WTC11 (cell line): Measurements from ENCODE around the gene CLDN2. TPM values are rescaled to one million over a fixed set of nuclear protein-coding genes. Genes with fewer than 3 reads are reported as not detected.
A peak's percentile ranks its signal among the peaks of the same experiment; 100 is the strongest.

Experiments
- ATAC-seq: fragments of 200-7000 bp; cut with Tn5 transposase; 2 replicates; pipeline ENCODE4 v1.10.0; 2021; ENCODE audit warnings: mild to moderate bottlenecking, moderate library complexity
- CTCF ChIA-PET: fragments of 300-600 bp; sonication (Branson Sonifier 250); formaldehyde crosslinking; loops from one replicate; lab custom pipeline; 2021; ENCODE audit warnings: antibody characterized with exemption; lab: Charles Lee
- POLR2A ChIA-PET: fragments of 350-600 bp; sonication (Branson Sonifier 250); formaldehyde crosslinking; loops from one replicate; lab custom pipeline; 2021; ENCODE audit warnings: antibody characterized with exemption; lab: Charles Lee
- DNase-seq: peaks from one replicate; pipeline ENCODE4 v3.0.0; 2021; ENCODE audit warnings: low spot score
- H3K27ac Mint-ChIP-seq: 2 replicates; pipeline ENCODE4 v1.8.0; 2021; ENCODE audit warnings: mixed read lengths
- H3K27me3 Mint-ChIP-seq: 2 replicates; pipeline ENCODE4 v1.8.0; 2021; ENCODE audit warnings: low read depth, mild to moderate bottlenecking, moderate library complexity, mixed read lengths
- H3K36me3 Mint-ChIP-seq: 2 replicates; pipeline ENCODE4 v1.8.0; 2021; ENCODE audit warnings: mixed read lengths
- H3K4me1 Mint-ChIP-seq: 2 replicates; pipeline ENCODE4 v1.8.0; 2022; ENCODE audit warnings: mixed read lengths
- H3K4me3 Mint-ChIP-seq: 2 replicates; pipeline ENCODE4 v1.8.0; 2021; ENCODE audit warnings: mild to moderate bottlenecking, moderate library complexity, mixed read lengths
- H3K9me3 Mint-ChIP-seq: 2 replicates; pipeline ENCODE4 v1.8.0; 2021; ENCODE audit warnings: mixed read lengths
- CREB1 ChIP-seq: sonication (generic); formaldehyde crosslinking; IDR thresholded peaks from 2 replicates; pipeline ENCODE4 v1.8.0; 2023; ENCODE audit warnings: mild to moderate bottlenecking, missing genetic modification reagents
- CREM ChIP-seq: sonication (generic); formaldehyde crosslinking; IDR thresholded peaks from 2 replicates; pipeline ENCODE4 v1.8.1; 2022; ENCODE audit warnings: mild to moderate bottlenecking, missing genetic modification reagents, moderate library complexity
- GABPB1 ChIP-seq: sonication (generic); formaldehyde crosslinking; IDR thresholded peaks from 2 replicates; pipeline ENCODE4 v1.8.1; 2023; ENCODE audit warnings: mild to moderate bottlenecking, missing genetic modification reagents
- GRHL2 ChIP-seq: fragments of 250-450 bp; sonication (Bioruptor Pico); IDR thresholded peaks from 2 replicates; pipeline ENCODE4 v1.8.0; 2022; ENCODE audit warnings: mild to moderate bottlenecking, moderate library complexity; ENCODE audit not compliant: insufficient replicate concordance, severe bottlenecking
- JAZF1 ChIP-seq: fragments of 250-450 bp; sonication (Bioruptor Pico); IDR thresholded peaks from 2 replicates; pipeline ENCODE4 v1.9.0; 2021; ENCODE audit warnings: moderate library complexity, mild to moderate bottlenecking, inconsistent platforms
- NFATC4 ChIP-seq: fragments of 250-450 bp; sonication (Bioruptor Pico); IDR thresholded peaks from 2 replicates; pipeline ENCODE4 v1.9.0; 2021; ENCODE audit warnings: mild to moderate bottlenecking
- NR1H2 ChIP-seq: sonication (generic); formaldehyde crosslinking; IDR thresholded peaks from 2 replicates; pipeline ENCODE4 v1.9.0; 2021; ENCODE audit warnings: mild to moderate bottlenecking, moderate library complexity, missing genetic modification reagents
- NR2C2 ChIP-seq: sonication (generic); formaldehyde crosslinking; IDR thresholded peaks from 2 replicates; pipeline ENCODE4 v1.8.0; 2022; ENCODE audit warnings: mild to moderate bottlenecking, missing genetic modification reagents
- OVOL2 ChIP-seq: fragments of 250-450 bp; sonication (Bioruptor Pico); IDR thresholded peaks from 2 replicates; pipeline ENCODE4 v1.9.0; 2021; ENCODE audit warnings: mild to moderate bottlenecking, borderline replicate concordance
- SOX15 ChIP-seq: fragments of 250-450 bp; sonication (Bioruptor Pico); IDR thresholded peaks from 2 replicates; pipeline ENCODE4 v1.9.0; 2021; ENCODE audit warnings: mild to moderate bottlenecking
- TEAD1 ChIP-seq: sonication (generic); formaldehyde crosslinking; IDR thresholded peaks from 2 replicates; pipeline ENCODE4 v1.8.0; 2022; ENCODE audit warnings: mild to moderate bottlenecking, missing genetic modification reagents
- ZNF232 ChIP-seq: sonication (generic); formaldehyde crosslinking; IDR thresholded peaks from 2 replicates; pipeline ENCODE4 v1.8.0; 2022; ENCODE audit warnings: mild to moderate bottlenecking, missing genetic modification reagents
- ZNF423 ChIP-seq: fragments of 250-450 bp; sonication (Bioruptor Pico); IDR thresholded peaks from 2 replicates; pipeline ENCODE4 v2.1.2; 2022; ENCODE audit warnings: mild to moderate bottlenecking, moderate library complexity
- total RNA-seq: library from RNA; stranded (reverse); gene quantifications from 3 replicates; pipeline ENCODE4 v1.2.3, GENCODE V29; 2021
- TF ChIP-seq, protein P1 (sequence below): fragments of 200-600 bp; IDR thresholded peaks from 2 replicates; pipeline ENCODE4 v1.8.0; 2022; ENCODE audit warnings: antibody characterized with exemption
- TF ChIP-seq, protein P2 (sequence below): sonication (generic); formaldehyde crosslinking; IDR thresholded peaks from 2 replicates; pipeline ENCODE4 v1.8.0; 2023; ENCODE audit warnings: mild to moderate bottlenecking, missing genetic modification reagents
- TF ChIP-seq, protein P3 (sequence below): sonication (generic); formaldehyde crosslinking; IDR thresholded peaks from 2 replicates; pipeline ENCODE4 v1.8.1; 2022; ENCODE audit warnings: mild to moderate bottlenecking, missing genetic modification reagents, moderate library complexity, borderline replicate concordance
- TF ChIP-seq, protein P4 (sequence below): fragments of 250-450 bp; sonication (Bioruptor Pico); IDR thresholded peaks from 2 replicates; pipeline ENCODE4 v1.9.0; 2021; ENCODE audit warnings: mild to moderate bottlenecking
- TF ChIP-seq, protein P5 (sequence below): fragments of 250-450 bp; sonication (Bioruptor Pico); conservative IDR thresholded peaks from 2 replicates; pipeline ENCODE4 v1.9.0; 2021; ENCODE audit warnings: mild to moderate bottlenecking
- TF ChIP-seq, protein P6 (sequence below): sonication (generic); formaldehyde crosslinking; conservative IDR thresholded peaks from 2 replicates; pipeline ENCODE4 v1.8.1; 2022; ENCODE audit warnings: mild to moderate bottlenecking, missing genetic modification reagents
- TF ChIP-seq, protein P7 (sequence below): sonication (generic); formaldehyde crosslinking; IDR thresholded peaks from 2 replicates; pipeline ENCODE4 v1.8.1; 2022; ENCODE audit warnings: low read depth, missing genetic modification reagents, borderline replicate concordance
- TF ChIP-seq, protein P8 (sequence below): sonication (generic); formaldehyde crosslinking; IDR thresholded peaks from 2 replicates; pipeline ENCODE4 v1.8.1; 2023; ENCODE audit warnings: mild to moderate bottlenecking, missing genetic modification reagents, borderline replicate concordance

The CLDN2 gene
- total RNA-seq, 1 experiment from 2014 or later = 0.11 TPM

DNA sequence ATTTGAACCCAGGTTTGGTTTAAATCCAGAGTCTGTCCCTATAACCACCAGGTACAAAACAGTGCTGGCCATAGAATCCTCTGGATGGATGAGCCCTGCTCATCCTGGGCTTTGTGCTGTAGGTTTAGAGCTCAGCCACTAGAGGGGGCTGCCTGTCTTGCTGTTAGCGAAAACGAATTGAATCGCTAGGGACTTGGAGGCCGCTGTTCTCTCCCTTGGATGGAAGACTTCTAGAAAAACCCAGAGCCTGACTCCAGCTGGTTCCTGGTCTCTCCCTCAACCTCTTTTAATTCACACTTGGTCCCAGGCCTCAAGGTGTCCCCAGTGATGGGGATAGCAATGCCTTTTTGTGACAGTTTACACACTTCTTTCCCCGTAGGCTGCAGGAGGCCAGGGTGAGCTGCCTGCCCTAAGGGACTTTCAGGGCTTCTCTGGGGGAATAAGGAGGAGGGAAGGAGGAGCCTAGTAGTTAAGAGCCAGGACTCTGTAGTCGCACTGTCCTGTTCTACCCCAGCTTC lies 25.8 kb upstream of the CLDN2 start:
- Mint-ChIP-seq H3K27me3 (no peaks in the 10 kb centered on the region), H3K27ac (no peak overlapping the region), H3K4me1 (peaks cover 10% of the 10 kb centered on the region), H3K9me3 (no peaks in the 10 kb centered on the region), H3K36me3 (no peaks in the 10 kb centered on the region), H3K4me3 (no peak overlapping the region)
- POLR2A ChIA-PET = no interaction called here
- ATAC-seq = peak; percentile 89
- no peak for TF ChIP-seq CREM (CRISPR knock-in tag)
- TF ChIP-seq, protein P1, sequence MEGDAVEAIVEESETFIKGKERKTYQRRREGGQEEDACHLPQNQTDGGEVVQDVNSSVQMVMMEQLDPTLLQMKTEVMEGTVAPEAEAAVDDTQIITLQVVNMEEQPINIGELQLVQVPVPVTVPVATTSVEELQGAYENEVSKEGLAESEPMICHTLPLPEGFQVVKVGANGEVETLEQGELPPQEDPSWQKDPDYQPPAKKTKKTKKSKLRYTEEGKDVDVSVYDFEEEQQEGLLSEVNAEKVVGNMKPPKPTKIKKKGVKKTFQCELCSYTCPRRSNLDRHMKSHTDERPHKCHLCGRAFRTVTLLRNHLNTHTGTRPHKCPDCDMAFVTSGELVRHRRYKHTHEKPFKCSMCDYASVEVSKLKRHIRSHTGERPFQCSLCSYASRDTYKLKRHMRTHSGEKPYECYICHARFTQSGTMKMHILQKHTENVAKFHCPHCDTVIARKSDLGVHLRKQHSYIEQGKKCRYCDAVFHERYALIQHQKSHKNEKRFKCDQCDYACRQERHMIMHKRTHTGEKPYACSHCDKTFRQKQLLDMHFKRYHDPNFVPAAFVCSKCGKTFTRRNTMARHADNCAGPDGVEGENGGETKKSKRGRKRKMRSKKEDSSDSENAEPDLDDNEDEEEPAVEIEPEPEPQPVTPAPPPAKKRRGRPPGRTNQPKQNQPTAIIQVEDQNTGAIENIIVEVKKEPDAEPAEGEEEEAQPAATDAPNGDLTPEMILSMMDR = peak; percentile 57
- CTCF ChIA-PET = interaction anchor here (0.9 to 3.8 kb wide), 22 partner anchors 9 to 881 kb away, joined by 3 to 54 read pairs (median 4); partner anchors contain the start of genes CLDN2, RBM41, RIPPLY1 and TSC22D3
- DNase-seq = peak; percentile 52

DNA sequence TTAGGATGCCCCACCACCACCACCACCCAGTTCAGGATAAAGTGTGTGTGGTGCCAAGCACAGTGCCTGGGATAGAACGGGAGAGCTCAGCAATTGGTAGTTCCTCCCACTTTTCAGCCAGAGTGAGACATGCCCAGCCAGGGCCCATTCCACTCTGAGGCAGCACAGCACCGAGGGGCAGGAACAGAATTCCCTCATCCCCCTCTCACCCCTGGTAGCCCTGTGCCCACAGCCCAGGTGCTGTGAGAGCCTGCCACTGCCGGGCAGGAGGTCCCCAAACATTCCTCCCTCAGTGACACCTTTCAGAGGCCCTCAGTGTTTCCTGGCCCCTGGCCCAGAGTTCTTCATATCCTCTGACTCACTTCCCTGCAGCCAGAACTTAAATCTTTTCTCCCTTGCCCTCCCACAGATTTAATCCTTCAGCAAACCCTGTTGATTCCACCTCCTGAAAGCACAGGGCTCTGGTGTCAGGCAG lies 25.2 kb upstream of the CLDN2 start:
- DNase-seq = no peak

More for the DNA sequence above, 25.2 kb upstream of the CLDN2 start:
- H3K27ac Mint-ChIP-seq = no peak overlapping the region
- TF ChIP-seq GRHL2 (no peak), CREB1 (CRISPR knock-in tag) (no peak), ZNF232 (no peak), GABPB1 (CRISPR knock-in tag) (no peak), OVOL2 (no peak), TEAD1 (CRISPR knock-in tag) (no peak), SOX15 (CRISPR knock-in tag) (no peak), NR1H2 (CRISPR knock-in tag) (no peak), ZNF423 (CRISPR knock-in tag) (no peak), NFATC4 (no peak), NR2C2 (no peak), JAZF1 (CRISPR knock-in tag) (no peak)
- TF ChIP-seq, protein P2, sequence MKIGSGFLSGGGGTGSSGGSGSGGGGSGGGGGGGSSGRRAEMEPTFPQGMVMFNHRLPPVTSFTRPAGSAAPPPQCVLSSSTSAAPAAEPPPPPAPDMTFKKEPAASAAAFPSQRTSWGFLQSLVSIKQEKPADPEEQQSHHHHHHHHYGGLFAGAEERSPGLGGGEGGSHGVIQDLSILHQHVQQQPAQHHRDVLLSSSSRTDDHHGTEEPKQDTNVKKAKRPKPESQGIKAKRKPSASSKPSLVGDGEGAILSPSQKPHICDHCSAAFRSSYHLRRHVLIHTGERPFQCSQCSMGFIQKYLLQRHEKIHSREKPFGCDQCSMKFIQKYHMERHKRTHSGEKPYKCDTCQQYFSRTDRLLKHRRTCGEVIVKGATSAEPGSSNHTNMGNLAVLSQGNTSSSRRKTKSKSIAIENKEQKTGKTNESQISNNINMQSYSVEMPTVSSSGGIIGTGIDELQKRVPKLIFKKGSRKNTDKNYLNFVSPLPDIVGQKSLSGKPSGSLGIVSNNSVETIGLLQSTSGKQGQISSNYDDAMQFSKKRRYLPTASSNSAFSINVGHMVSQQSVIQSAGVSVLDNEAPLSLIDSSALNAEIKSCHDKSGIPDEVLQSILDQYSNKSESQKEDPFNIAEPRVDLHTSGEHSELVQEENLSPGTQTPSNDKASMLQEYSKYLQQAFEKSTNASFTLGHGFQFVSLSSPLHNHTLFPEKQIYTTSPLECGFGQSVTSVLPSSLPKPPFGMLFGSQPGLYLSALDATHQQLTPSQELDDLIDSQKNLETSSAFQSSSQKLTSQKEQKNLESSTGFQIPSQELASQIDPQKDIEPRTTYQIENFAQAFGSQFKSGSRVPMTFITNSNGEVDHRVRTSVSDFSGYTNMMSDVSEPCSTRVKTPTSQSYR (CRISPR knock-in tag) = no peak
- TF ChIP-seq, protein P3, sequence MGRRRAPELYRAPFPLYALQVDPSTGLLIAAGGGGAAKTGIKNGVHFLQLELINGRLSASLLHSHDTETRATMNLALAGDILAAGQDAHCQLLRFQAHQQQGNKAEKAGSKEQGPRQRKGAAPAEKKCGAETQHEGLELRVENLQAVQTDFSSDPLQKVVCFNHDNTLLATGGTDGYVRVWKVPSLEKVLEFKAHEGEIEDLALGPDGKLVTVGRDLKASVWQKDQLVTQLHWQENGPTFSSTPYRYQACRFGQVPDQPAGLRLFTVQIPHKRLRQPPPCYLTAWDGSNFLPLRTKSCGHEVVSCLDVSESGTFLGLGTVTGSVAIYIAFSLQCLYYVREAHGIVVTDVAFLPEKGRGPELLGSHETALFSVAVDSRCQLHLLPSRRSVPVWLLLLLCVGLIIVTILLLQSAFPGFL (CRISPR knock-in tag) = no peak
- TF ChIP-seq, protein P4, sequence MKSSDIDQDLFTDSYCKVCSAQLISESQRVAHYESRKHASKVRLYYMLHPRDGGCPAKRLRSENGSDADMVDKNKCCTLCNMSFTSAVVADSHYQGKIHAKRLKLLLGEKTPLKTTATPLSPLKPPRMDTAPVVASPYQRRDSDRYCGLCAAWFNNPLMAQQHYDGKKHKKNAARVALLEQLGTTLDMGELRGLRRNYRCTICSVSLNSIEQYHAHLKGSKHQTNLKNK (CRISPR knock-in tag) = no peak
- TF ChIP-seq, protein P5, sequence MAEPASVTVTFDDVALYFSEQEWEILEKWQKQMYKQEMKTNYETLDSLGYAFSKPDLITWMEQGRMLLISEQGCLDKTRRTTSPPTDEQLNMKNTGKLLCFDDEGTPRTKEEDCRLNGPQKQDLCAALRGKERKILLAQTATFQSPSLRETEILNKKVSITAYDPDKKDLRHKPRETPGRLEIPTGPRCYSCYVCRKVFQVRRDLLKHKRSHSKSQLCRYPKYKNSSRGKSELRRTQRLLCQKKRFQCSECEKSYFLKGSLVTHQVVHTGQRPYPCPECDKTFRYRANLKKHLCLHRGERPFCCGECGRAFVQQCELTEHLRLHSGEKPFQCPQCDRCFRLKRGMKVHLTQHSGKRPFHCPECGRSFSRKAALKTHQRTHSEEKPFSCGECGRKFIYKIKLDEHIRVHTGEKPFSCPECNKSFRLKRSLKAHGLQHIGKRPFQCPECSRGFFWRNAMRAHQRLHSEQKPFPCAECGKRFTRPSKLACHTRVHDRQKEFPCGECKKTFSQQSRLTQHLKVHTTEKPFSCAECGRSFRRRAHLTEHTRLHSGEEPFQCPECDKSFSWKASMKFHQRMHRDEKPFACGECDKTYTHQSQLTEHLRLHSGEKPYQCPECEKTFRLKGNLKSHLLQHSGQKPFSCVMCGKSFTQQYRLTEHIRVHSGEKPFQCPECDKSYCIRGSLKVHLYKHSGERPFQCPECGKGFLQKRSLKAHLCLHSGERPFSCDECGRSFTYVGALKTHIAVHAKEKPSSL (CRISPR knock-in tag) = no peak
- TF ChIP-seq, protein P6, sequence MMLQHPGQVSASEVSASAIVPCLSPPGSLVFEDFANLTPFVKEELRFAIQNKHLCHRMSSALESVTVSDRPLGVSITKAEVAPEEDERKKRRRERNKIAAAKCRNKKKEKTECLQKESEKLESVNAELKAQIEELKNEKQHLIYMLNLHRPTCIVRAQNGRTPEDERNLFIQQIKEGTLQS (CRISPR knock-in tag) = no peak
- TF ChIP-seq, protein P7, sequence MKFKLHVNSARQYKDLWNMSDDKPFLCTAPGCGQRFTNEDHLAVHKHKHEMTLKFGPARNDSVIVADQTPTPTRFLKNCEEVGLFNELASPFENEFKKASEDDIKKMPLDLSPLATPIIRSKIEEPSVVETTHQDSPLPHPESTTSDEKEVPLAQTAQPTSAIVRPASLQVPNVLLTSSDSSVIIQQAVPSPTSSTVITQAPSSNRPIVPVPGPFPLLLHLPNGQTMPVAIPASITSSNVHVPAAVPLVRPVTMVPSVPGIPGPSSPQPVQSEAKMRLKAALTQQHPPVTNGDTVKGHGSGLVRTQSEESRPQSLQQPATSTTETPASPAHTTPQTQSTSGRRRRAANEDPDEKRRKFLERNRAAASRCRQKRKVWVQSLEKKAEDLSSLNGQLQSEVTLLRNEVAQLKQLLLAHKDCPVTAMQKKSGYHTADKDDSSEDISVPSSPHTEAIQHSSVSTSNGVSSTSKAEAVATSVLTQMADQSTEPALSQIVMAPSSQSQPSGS (CRISPR knock-in tag) = no peak
- TF ChIP-seq, protein P8, sequence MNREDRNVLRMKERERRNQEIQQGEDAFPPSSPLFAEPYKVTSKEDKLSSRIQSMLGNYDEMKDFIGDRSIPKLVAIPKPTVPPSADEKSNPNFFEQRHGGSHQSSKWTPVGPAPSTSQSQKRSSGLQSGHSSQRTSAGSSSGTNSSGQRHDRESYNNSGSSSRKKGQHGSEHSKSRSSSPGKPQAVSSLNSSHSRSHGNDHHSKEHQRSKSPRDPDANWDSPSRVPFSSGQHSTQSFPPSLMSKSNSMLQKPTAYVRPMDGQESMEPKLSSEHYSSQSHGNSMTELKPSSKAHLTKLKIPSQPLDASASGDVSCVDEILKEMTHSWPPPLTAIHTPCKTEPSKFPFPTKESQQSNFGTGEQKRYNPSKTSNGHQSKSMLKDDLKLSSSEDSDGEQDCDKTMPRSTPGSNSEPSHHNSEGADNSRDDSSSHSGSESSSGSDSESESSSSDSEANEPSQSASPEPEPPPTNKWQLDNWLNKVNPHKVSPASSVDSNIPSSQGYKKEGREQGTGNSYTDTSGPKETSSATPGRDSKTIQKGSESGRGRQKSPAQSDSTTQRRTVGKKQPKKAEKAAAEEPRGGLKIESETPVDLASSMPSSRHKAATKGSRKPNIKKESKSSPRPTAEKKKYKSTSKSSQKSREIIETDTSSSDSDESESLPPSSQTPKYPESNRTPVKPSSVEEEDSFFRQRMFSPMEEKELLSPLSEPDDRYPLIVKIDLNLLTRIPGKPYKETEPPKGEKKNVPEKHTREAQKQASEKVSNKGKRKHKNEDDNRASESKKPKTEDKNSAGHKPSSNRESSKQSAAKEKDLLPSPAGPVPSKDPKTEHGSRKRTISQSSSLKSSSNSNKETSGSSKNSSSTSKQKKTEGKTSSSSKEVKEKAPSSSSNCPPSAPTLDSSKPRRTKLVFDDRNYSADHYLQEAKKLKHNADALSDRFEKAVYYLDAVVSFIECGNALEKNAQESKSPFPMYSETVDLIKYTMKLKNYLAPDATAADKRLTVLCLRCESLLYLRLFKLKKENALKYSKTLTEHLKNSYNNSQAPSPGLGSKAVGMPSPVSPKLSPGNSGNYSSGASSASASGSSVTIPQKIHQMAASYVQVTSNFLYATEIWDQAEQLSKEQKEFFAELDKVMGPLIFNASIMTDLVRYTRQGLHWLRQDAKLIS = no peak
- ChIA-PET CTCF (interaction anchor here (0.6 to 3.8 kb wide), 23 partner anchors 9 to 880 kb away, joined by 3 to 54 read pairs (median 4); partner anchors contain the start of genes CLDN2, RBM41, RIPPLY1 and TSC22D3), POLR2A (no interaction called here)
- H3K9me3 Mint-ChIP-seq = no peaks in the 10 kb centered on the region
- no peaks in the 10 kb centered on the region for H3K27me3 Mint-ChIP-seq
- ATAC-seq = no peak
- H3K4me1 Mint-ChIP-seq = peaks cover 10% of the 10 kb centered on the region
- no peak overlapping the region for H3K4me3 Mint-ChIP-seq
- H3K36me3 Mint-ChIP-seq = no peaks in the 10 kb centered on the region
